HG03521 (cell line): ENCODE data around the gene WIPF2.

Source experiments
- ATAC-seq: cut with Tn5 transposase; IDR thresholded peaks from one replicate; pipeline ENCODE4 v1.9.1; 2021; ENCODE audit warnings: mild to moderate bottlenecking, moderate library complexity; ENCODE audit not compliant: unreplicated experiment

The WIPF2 gene

DNA sequence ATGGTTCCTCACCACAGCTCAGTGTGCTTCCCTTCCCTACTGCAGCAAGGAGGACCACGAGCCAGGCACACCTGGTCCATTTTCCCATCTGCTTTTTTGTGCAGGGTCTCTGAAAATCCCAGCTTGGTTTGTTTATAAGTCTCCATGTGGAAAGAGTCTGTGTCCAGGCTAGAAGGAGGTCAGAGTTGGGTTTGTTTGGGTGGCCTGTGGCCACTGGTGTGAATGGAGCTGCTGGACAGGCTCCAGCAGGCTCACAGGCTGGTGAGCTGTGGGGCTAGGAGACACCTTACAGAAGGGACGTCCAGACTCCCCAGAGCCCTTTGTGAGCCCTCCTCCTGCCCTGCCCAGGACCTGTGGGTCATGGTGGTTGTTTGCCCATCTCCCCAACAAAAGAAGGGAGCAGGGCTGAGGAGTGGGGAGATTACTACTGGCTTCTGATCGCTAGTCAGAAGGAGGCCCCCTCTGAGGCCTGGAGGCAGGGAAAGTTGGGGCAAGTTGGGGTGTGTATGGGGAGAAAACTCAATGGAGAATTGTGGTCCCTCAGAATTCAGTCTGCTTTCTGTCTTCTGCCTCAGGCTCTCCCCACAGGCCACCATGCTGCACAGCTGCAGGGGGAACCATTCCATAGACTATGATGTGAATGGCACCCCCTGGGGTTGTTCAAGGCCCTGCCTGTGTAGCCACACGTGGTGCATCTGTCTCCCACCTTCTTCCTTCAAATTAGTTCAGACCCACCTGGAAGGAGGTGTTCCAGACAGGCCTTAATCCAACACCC, 94.0 kb downstream of the WIPF2 start:
- no peak for ATAC-seq

GRCh38 chr17:40313668-40314583, 94.8 kb downstream of the WIPF2 start:
- no peak for ATAC-seq

DNA sequence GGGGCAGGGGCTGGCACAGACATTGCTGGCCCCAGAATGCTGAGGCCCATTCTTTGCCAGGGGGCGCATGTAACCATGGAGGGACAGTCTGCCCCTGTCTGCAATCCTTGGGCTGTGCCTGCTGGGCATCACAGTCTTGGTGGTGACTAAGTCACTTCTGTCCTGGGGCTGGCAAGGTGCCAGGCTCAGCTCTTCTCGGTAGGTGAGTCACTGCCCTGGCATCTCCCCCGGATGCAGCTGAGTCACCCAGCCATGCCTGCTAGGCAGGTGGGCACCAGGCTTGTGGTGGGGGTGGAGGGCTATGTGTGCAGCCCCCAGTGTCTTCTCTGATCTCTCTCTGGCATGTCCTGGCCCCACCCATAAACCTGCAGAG, 95.5 kb downstream of the WIPF2 start:
- no peak for ATAC-seq

DNA sequence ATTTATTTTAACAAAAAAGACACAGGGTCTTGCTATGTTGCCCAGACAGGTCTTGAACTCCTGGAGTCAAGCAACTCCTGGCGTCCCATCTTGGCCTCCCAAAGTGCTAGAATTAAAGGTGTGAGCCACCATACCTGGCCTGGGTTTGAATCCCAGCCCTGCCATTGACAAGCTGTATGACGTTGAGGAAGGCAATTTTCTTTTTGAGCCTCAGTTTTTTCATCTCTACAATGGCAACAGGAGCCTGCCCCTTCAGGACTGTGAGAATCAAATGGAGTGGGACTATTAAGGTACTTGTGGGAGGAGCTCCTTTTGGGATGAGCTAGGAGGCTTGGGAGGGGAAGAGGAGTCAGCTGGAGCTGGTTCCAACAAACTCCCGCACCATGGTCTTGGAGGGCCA, 96.1 kb downstream of the WIPF2 start:
- ATAC-seq, result no peak

- ATAC-seq, result no peak
Observed at GRCh38 chr17:40315678-40316570, 96.8 kb downstream of the WIPF2 start.

DNA sequence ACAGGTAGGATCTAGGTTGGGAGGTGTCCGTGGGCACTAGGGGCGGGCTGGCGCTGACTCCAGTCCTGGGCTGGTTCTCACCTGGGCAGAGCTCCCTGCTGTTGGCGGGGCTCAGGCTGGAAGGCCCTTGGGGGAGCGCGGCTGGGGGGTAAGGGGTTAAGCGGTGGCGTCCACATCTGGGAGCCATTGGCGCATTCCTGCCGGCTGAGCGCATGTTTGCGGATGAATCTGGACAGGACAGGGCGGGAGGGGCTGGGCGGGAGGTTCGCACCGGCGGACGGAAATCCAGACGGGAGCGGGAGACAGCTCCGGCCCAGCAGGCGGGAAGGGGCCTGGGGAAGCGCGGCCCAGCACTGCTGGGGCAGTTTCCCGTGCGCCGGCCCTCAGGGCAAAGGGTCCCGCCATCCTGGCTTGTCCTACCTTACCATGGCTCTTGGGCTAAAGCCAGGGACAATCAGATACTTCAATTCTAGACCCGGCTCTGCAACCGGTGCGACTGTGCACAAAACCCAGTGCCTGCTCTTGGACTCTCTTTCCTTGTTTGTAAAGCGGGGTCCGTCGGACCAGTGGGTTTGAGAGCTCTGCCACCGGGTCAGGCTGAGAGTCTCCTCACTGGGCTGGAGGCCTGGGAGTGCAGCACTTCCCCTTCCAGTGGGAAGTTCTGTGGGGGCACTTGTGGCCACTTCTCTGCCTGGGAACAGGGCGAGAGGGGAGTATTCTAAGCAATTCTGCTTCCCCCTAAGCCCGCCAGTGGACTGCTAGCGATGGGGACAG, 97.7 kb downstream of the WIPF2 start:
- ATAC-seq, result no peak

GRCh38 chr17:40317345-40317873, 98.3 kb downstream of the WIPF2 start:
- ATAC-seq, result no peak

- ATAC-seq, result peak; percentile 58
Observed at GRCh38 chr17:40317880-40318829, 99.1 kb downstream of the WIPF2 start.

DNA sequence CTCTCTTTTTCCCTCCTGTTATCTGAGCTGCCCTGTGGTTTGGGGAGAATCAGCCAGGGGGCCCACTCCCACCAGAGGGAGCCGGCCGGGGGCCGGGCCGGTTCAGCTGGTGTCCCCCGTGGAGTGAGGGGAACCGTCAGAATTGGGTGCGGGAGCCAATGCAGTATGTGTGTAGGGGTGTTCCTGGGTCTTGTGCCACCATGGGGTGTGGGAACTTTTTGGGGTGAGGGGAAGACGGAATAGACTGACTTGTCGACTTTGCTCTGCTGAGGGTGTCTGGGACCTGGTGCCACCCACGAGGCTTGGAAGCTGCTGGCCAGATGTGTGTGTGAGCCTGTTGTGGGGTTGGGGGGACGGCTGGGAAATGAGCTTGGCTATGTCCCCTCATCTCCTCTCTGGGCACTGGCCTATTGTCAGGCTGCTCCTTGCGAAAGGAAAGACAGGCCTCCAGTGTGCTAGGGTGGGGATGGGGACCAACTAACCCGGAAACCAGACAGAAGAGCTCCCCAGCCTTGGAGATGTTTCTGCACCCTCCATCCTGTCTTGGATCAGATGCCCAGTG, 99.8 kb downstream of the WIPF2 start:
- no peak for ATAC-seq

DNA sequence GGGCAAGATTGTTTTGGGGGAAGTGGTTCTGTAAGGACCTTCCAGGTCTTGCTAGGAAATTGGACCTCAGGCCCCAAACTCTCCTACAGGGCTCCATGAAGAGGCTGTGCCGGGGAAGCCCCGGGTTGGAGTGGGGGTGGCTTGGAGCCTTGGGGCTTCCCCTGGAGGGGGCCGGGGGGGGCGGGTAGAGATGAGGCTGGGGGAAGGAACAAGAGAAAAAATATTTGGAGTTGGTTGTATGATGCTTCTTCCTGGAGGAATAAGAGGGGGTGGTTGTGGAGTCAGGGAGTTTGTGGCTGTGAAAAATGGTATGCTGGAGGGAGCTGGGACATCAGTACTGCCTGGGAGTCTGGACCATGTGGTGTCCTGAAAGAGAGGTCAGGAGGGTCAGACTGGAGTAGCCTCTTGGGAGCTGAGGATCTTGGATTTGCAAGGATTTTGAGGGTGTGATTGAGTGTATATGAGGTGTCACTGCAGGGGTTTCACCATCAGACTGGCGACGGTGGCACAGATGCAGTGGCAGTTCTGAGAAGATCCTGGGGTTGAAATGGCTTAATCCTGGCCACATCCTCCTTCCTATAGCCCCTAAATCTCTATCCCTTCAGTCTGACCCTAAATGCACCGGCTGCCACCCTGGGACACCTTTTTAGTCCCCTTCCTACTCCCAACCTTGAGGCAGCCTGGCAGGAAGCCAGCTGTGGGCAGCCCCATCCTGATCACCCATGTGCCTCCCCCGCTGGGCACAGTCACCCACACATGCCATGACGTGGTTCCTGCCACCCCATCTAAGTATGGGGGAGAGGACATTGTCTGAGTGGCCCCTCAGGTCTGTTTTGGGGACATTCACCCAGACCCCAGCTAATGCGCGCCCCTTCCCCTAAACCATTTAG, 100.8 kb downstream of the WIPF2 start:
- ATAC-seq, result no peak

DNA sequence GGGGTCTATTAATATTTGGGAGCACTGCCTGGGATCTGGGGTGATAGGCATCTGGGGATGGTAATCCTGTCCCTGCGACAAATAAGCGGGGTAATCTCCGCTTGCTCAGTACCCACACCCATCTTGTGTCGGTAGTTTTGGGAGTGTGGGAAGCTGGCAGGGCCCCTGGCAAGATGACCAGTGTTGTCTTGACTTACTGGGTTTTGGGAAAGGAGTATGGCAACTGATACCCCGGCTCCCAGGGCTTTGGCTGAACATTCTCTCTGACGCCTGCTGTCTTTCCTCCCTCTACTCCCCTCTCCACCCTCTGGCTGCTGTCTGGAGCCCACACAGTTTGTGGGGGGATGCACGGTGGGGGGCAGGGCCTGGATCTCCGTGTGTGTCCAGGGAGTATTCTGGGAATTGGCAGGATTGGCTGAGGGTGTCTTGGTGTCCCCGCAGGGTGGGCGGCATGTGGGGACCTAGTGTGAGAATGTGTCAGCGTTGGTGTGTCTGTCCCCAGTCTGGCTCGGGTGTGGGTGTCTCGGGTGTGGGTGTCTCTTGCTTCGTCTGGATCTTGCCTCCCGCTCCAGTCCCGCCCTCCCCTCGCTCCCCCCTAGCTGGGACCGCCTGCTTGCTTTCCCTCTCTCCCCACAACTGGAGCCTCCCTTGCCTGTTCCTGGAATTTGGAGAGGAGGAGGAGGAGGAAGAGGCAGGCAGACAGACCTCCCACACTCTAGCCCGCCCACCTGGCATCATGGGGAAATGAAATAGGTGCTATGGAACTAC, 101.8 kb downstream of the WIPF2 start:
- ATAC-seq, result no peak

GRCh38 chr17:40321524-40321929, 102.4 kb downstream of the WIPF2 start:
- no peak for ATAC-seq

DNA sequence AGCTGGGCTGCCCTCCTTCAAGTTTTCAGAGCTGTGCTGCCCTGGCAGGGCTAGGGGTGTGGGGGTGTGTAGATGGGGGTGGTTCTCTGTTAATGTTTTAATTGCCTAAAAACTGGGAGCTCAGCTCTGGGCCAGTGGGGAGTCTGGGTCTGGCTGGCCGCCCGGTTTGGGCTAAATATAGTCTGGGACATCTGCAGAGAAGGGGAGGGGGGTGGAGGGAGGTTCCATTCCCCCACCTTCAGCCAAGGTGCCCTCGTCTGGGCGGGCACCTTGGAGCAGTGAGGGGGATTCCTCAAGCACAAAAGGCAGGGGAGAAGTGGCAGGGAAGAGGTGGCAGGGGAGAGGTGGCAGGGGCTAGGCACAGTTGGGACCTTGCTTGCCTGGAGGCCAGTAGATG, 102.9 kb downstream of the WIPF2 start:
- ATAC-seq, result no peak

DNA sequence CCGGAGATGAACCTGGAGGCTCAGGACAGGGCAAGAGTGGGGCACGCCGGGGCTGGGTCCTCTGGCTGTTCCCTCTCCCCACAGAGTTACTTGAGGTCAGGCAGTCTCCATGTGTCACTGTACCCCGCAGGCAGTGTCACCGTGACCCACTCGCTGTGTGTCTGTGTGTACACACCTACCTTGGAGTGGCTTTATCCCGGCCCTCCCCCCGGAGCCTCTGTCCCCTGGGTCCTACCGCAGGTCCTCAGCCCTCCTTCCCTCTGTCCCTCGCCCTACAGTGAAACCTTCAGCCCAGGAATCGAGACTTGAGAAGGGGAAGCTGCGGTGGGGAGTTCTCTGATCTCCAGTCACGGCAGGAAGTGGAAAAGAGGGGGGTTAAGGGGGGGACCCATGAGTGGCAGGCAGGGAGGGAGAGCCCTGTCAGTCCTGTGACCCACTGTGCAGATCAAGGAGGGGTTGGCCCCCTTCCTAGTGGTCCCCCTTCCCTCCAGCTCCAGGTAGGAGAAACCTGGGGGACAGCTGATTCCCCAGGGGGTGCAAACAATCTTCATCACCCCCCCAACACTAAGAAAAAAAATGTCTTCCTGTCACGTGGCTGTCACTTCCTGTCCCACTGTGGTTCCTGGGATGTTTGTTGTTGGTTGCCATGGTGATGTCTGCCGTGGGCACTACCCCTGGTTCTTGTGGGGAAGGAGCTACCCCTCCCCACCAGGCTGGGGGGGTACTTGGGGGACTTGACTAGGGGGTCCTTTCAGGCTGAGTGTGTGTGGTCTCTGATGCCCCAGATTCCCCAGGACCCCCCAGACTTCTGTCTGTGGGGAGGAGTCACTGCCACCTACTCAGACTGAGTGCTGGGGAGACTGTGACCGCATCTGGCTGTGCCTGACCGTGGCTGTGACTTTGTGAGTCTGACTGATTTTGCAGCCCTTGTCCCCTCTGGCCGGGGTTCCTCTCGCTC, 103.5 kb downstream of the WIPF2 start:
- peak; percentile 35 for ATAC-seq
